Measurements from ENCODE around the gene TSPAN16.

TSPAN16 gene

GRCh38 chr19:11295665-11296245, at the start of gene TSPAN16:
Gene TSPAN16, plus strand, starts transcription at chr19:11296160. Its CDS starts 138 bp downstream, at chr19:11296298.
- no peak for DNase-seq (ENCODE audit: low read depth)

- no peak for DNase-seq (ENCODE audit: low read depth)
These were observed 49.0 kb upstream of the TSPAN16 start for GRCh38 chr19:11246941-11247340.

GRCh38 chr19:11247391-11247790, 48.6 kb upstream of the TSPAN16 start:
- DNase-seq (ENCODE audit: low read depth): no peak

GRCh38 chr19:11247934-11248333, 48.0 kb upstream of the TSPAN16 start:
- DNase-seq (ENCODE audit: low read depth): no peak

- DNase-seq (ENCODE audit: low read depth): no peak
These were observed 47.1 kb upstream of the TSPAN16 start for GRCh38 chr19:11248852-11249251.

GRCh38 chr19:11251217-11251616, 44.7 kb upstream of the TSPAN16 start:
- DNase-seq (ENCODE audit: low read depth): no peak

- no peak for DNase-seq (ENCODE audit: low read depth)
These were observed 44.2 kb upstream of the TSPAN16 start for GRCh38 chr19:11251650-11252314.

GRCh38 chr19:11252665-11253355, 43.1 kb upstream of the TSPAN16 start:
- no peak for DNase-seq (ENCODE audit: low read depth)

GRCh38 chr19:11254666-11255065, 41.3 kb upstream of the TSPAN16 start:
- no peak for DNase-seq (ENCODE audit: low read depth)

- no peak for DNase-seq (ENCODE audit: low read depth)
These were observed 39.8 kb upstream of the TSPAN16 start for GRCh38 chr19:11256189-11256588.

GRCh38 chr19:11257846-11258380, 38.0 kb upstream of the TSPAN16 start:
- DNase-seq (ENCODE audit: low read depth): no peak

GRCh38 chr19:11260996-11261395, 35.0 kb upstream of the TSPAN16 start:
- DNase-seq (ENCODE audit: low read depth): no peak

GRCh38 chr19:11261431-11261970, 34.5 kb upstream of the TSPAN16 start:
- no peak for DNase-seq (ENCODE audit: low read depth)

GRCh38 chr19:11261971-11262839, 33.8 kb upstream of the TSPAN16 start, which contains the start of gene DOCK6:
Gene DOCK6, minus strand, starts transcription at chr19:11262524. Its CDS starts 84 bp downstream, at chr19:11262440.
- no peak for DNase-seq (ENCODE audit: low read depth)

GRCh38 chr19:11263726-11264125, 32.2 kb upstream of the TSPAN16 start:
- DNase-seq (ENCODE audit: low read depth): no peak

- no peak for DNase-seq (ENCODE audit: low read depth)
These were observed 31.3 kb upstream of the TSPAN16 start for GRCh38 chr19:11264452-11265176.

GRCh38 chr19:11265177-11265784, 30.7 kb upstream of the TSPAN16 start:
- DNase-seq (ENCODE audit: low read depth): no peak

GRCh38 chr19:11265785-11266236, 30.1 kb upstream of the TSPAN16 start:
- DNase-seq (ENCODE audit: low read depth): no peak

GRCh38 chr19:11267316-11268085, 28.5 kb upstream of the TSPAN16 start:
- DNase-seq (ENCODE audit: low read depth): no peak
